GM23248 (cell line): Measurements from ENCODE around the gene SMOC2. TPM values are rescaled to one million over a fixed set of nuclear protein-coding genes. Genes with fewer than 3 reads are reported as not detected.

Experiments
- DNase-seq: peaks from one replicate; pipeline ENCODE4 v3.0.0-alpha.2; 2015
- H2AFZ ChIP-seq: fragments of 200-600 bp; sonication (generic); 2 replicates; pipeline ENCODE4 v1.6.1; 2016; ENCODE audit warnings: antibody characterized with exemption
- H3F3A ChIP-seq: fragments of 200-600 bp; sonication (generic); 2 replicates; pipeline ENCODE4 v1.6.1; 2016; ENCODE audit warnings: mild to moderate bottlenecking, antibody characterized with exemption, mixed run types; ENCODE audit not compliant: insufficient read depth
- H3K27ac ChIP-seq: fragments of 200-600 bp; sonication (generic); 2 replicates; pipeline ENCODE4 v1.5.1; 2016; ENCODE audit warnings: mild to moderate bottlenecking
- H3K27me3 ChIP-seq: fragments of 200-600 bp; sonication (generic); replicated peaks from 2 replicates; pipeline ENCODE4 v1.6.1; 2016; ENCODE audit warnings: mild to moderate bottlenecking; ENCODE audit not compliant: insufficient read depth
- H3K36me3 ChIP-seq: fragments of 200-600 bp; sonication (generic); 2 replicates; pipeline ENCODE4 v1.6.1; 2016; ENCODE audit warnings: low read depth, mild to moderate bottlenecking
- H3K4me1 ChIP-seq: fragments of 200-600 bp; sonication (generic); 2 replicates; pipeline ENCODE4 v1.6.1; 2016; ENCODE audit warnings: mild to moderate bottlenecking; ENCODE audit not compliant: insufficient read depth
- H3K4me2 ChIP-seq: fragments of 200-600 bp; sonication (generic); one replicate; pipeline ENCODE4 v1.6.1; 2016; ENCODE audit warnings: mild to moderate bottlenecking; ENCODE audit not compliant: unreplicated experiment
- H3K4me3 ChIP-seq: fragments of 200-600 bp; sonication (generic); 2 replicates; pipeline ENCODE4 v1.5.1; 2016; ENCODE audit warnings: mild to moderate bottlenecking
- H3K79me2 ChIP-seq: fragments of 200-600 bp; sonication (generic); 2 replicates; pipeline ENCODE4 v1.6.1; 2016; ENCODE audit warnings: mild to moderate bottlenecking; ENCODE audit not compliant: insufficient read depth
- H3K9ac ChIP-seq: fragments of 200-600 bp; sonication (generic); 2 replicates; pipeline ENCODE4 v1.6.1; 2016; ENCODE audit warnings: mild to moderate bottlenecking
- H3K9me2 ChIP-seq: fragments of 200-600 bp; sonication (generic); 2 replicates; pipeline ENCODE4 v1.6.1; 2016; ENCODE audit warnings: mixed run types, mild to moderate bottlenecking, moderate library complexity; ENCODE audit not compliant: insufficient read depth
- H3K9me3 ChIP-seq: fragments of 200-600 bp; sonication (generic); one replicate; pipeline ENCODE4 v1.6.1; 2017; ENCODE audit warnings: low read depth
- H4K20me1 ChIP-seq: fragments of 200-600 bp; sonication (generic); 2 replicates; pipeline ENCODE4 v1.6.0; 2016; ENCODE audit not compliant: insufficient read depth
- EZH2 ChIP-seq: fragments of 200-600 bp; sonication (generic); IDR thresholded peaks from 2 replicates; pipeline ENCODE4 v1.6.1; 2018; ENCODE audit warnings: antibody characterized with exemption, mild to moderate bottlenecking; ENCODE audit not compliant: insufficient read depth, poor library complexity, severe bottlenecking
- EZH2phosphoT487 ChIP-seq: fragments of 200-600 bp; sonication (generic); IDR thresholded peaks from 2 replicates; pipeline ENCODE4 v1.6.1; 2018; ENCODE audit warnings: antibody characterized with exemption, moderate library complexity, mild to moderate bottlenecking, low read depth; ENCODE audit not compliant: insufficient read depth
- WGBS, 2 experiments: methylation state at CpG; one replicate each; pipeline ENCODE4 v1.1.6; 2015 to 2017; ENCODE audit warnings: low lambda C conversion rate in 2 of 2, low coverage in 1 of 2; ENCODE audit errors: missing lambda C conversion rate in 2 of 2; 5-methylcytosine and 5-hydroxymethylcytosine counted together
- in situ Hi-C: fragments of 300-500 bp; cut with MboI; formaldehyde crosslinking; loops from 2 replicates; pipeline ENCODE4 v1.15.0; 2020
- polyA plus RNA-seq: library from polyadenylated mRNA; unstranded; fragments of >200 nt; fragmentation: Nextera tagmentation; extraction: Ambion mirVana; gene quantifications from 2 replicates; pipeline ENCODE4 v1.2.1, GENCODE V29; 2016
- total RNA-seq: library from RNA; depleted of rRNA; stranded (reverse); fragments of >200 nt; shearing (Covaris generic); gene quantifications from 2 replicates; pipeline ENCODE4 v1.2.3, GENCODE V29; 2014

The SMOC2 gene
- total and polyA plus RNA-seq, 2 experiments from 2014 or later: not detected

- H3K4me3 ChIP-seq: no peak overlapping the region
- TF ChIP-seq EZH2: no peak
- TF ChIP-seq EZH2phosphoT487: no peak
- no peak overlapping the region for H3K27ac ChIP-seq
- H3K9me2 ChIP-seq: no peaks in the 10 kb centered on the region
- H3K79me2 ChIP-seq: no peaks in the 10 kb centered on the region
- no peaks in the 10 kb centered on the region for H3F3A ChIP-seq
- in situ Hi-C loops: no loop called here
- no peak overlapping the region for H3K9ac ChIP-seq
- 11 to 18% methylated on average over 5 to 6 of the region's 6 CpGs for WGBS, 2 experiments
- H3K27me3 ChIP-seq: no peaks in the 10 kb centered on the region
- H3K4me1 ChIP-seq: no peaks in the 10 kb centered on the region
- H3K4me2 ChIP-seq: no peak overlapping the region
- no peaks in the 10 kb centered on the region for H3K36me3 ChIP-seq
- no peak for DNase-seq
- no peaks in the 10 kb centered on the region for H4K20me1 ChIP-seq
- no peak overlapping the region for H2AFZ ChIP-seq
- no peaks in the 10 kb centered on the region for H3K9me3 ChIP-seq
Measured at GRCh38 chr6:168545428-168545827, 104.4 kb downstream of the SMOC2 start.

GRCh38 chr6:168546151-168546550 lies 105.2 kb downstream of the SMOC2 start:
- H3K9me2 ChIP-seq: no peaks in the 10 kb centered on the region
- H3F3A ChIP-seq: no peaks in the 10 kb centered on the region
- no peak overlapping the region for H2AFZ ChIP-seq
- WGBS, 2 experiments: 3 to 7% methylated on average over 5 of the region's 5 CpGs
- H3K9ac ChIP-seq: no peak overlapping the region
- H4K20me1 ChIP-seq: no peaks in the 10 kb centered on the region
- TF ChIP-seq EZH2 (no peak), EZH2phosphoT487 (no peak)
- in situ Hi-C loops: no loop called here
- H3K4me3 ChIP-seq: no peak overlapping the region
- H3K27me3 ChIP-seq: no peaks in the 10 kb centered on the region
- no peak for DNase-seq
- no peaks in the 10 kb centered on the region for H3K36me3 ChIP-seq
- no peak overlapping the region for H3K4me2 ChIP-seq
- no peak overlapping the region for H3K27ac ChIP-seq
- no peaks in the 10 kb centered on the region for H3K9me3 ChIP-seq
- no peaks in the 10 kb centered on the region for H3K4me1 ChIP-seq
- H3K79me2 ChIP-seq: no peaks in the 10 kb centered on the region

- no peak overlapping the region for H3K4me2 ChIP-seq
- no peaks in the 10 kb centered on the region for H3K9me3 ChIP-seq
- H3K79me2 ChIP-seq: no peaks in the 10 kb centered on the region
- H3K9me2 ChIP-seq: no peaks in the 10 kb centered on the region
- DNase-seq: no peak
- H3F3A ChIP-seq: no peaks in the 10 kb centered on the region
- no peaks in the 10 kb centered on the region for H3K27me3 ChIP-seq
- no peaks in the 10 kb centered on the region for H4K20me1 ChIP-seq
- in situ Hi-C loops: no loop called here
- H3K9ac ChIP-seq: no peak overlapping the region
- no peaks in the 10 kb centered on the region for H3K4me1 ChIP-seq
- no peak overlapping the region for H3K27ac ChIP-seq
- no peak overlapping the region for H3K4me3 ChIP-seq
- H3K36me3 ChIP-seq: no peaks in the 10 kb centered on the region
- WGBS, 2 experiments: 66 to 71% methylated on average over 10 of the region's 10 CpGs
- no peak overlapping the region for H2AFZ ChIP-seq
- TF ChIP-seq EZH2 (no peak), EZH2phosphoT487 (no peak)
Measured at GRCh38 chr6:168546730-168547129, 105.7 kb downstream of the SMOC2 start.

- H3K36me3 ChIP-seq: no peaks in the 10 kb centered on the region
- H3K9ac ChIP-seq: no peak overlapping the region
- no peaks in the 10 kb centered on the region for H3K27me3 ChIP-seq
- H4K20me1 ChIP-seq: no peaks in the 10 kb centered on the region
- H2AFZ ChIP-seq: no peak overlapping the region
- no peaks in the 10 kb centered on the region for H3K4me1 ChIP-seq
- no peak for TF ChIP-seq EZH2phosphoT487
- TF ChIP-seq EZH2: no peak
- in situ Hi-C loops: no loop called here
- H3K4me3 ChIP-seq: no peak overlapping the region
- no peaks in the 10 kb centered on the region for H3K9me3 ChIP-seq
- DNase-seq: no peak
- no peaks in the 10 kb centered on the region for H3K79me2 ChIP-seq
- H3F3A ChIP-seq: no peaks in the 10 kb centered on the region
- H3K4me2 ChIP-seq: no peak overlapping the region
- 37 to 48% methylated on average over 8 of the region's 8 CpGs for WGBS, 2 experiments
- H3K27ac ChIP-seq: no peak overlapping the region
- no peaks in the 10 kb centered on the region for H3K9me2 ChIP-seq
Measured at GRCh38 chr6:168550326-168550725, 109.3 kb downstream of the SMOC2 start.

GRCh38 chr6:168554472-168554871 lies 113.5 kb downstream of the SMOC2 start:
- Histone ChIP-seq H3K27me3 (no peaks in the 10 kb centered on the region), H2AFZ (no peak overlapping the region), H3K4me2 (no peak overlapping the region), H3K9ac (no peak overlapping the region), H3K27ac (no peak overlapping the region), H3K36me3 (no peaks in the 10 kb centered on the region), H3K9me3 (no peaks in the 10 kb centered on the region), H3K9me2 (no peaks in the 10 kb centered on the region), H3F3A (no peaks in the 10 kb centered on the region), H3K79me2 (no peaks in the 10 kb centered on the region), H4K20me1 (no peaks in the 10 kb centered on the region), H3K4me1 (no peaks in the 10 kb centered on the region), H3K4me3 (no peak overlapping the region)
- TF ChIP-seq EZH2 (no peak), EZH2phosphoT487 (no peak)
- DNase-seq: no peak
- in situ Hi-C loops: no loop called here
- 32 to 33% methylated on average over 7 to 10 of the region's 10 CpGs for WGBS, 2 experiments
